Astrocyte (in vitro differentiated cells and primary cell): Measurements from ENCODE around the gene ARSI. TPM values are rescaled to one million over a fixed set of nuclear protein-coding genes. Genes with fewer than 3 reads are reported as not detected.

Source experiments
- DNase-seq: peaks from one replicate; pipeline ENCODE4 v3.0.0-alpha.2; 2010; ENCODE audit warnings: low read depth
- FAIRE-seq: peaks from 2 replicates; lab custom pipeline; 2011; peaks lifted over from hg19 to GRCh38; lab: Jason Lieb, UNC
- H2AFZ ChIP-seq: 2 replicates; pipeline ENCODE4 v1.6.0; 2012; ENCODE audit warnings: low read depth, low read length, inconsistent platforms
- H3K27ac ChIP-seq: 2 replicates; pipeline ENCODE4 v1.5.1; 2011; ENCODE audit warnings: low read depth, low read length, inconsistent platforms
- H3K27me3 ChIP-seq: 2 replicates; pipeline ENCODE4 v1.6.0; 2011; ENCODE audit warnings: low read length, inconsistent platforms; ENCODE audit not compliant: insufficient read depth
- H3K36me3 ChIP-seq: 2 replicates; pipeline ENCODE4 v1.5.1; 2011; ENCODE audit warnings: low read length, inconsistent platforms; ENCODE audit not compliant: insufficient read depth
- H3K4me1 ChIP-seq: 2 replicates; pipeline ENCODE4 v1.5.1; 2011; ENCODE audit warnings: low read length, inconsistent platforms; ENCODE audit not compliant: insufficient read depth
- H3K4me2 ChIP-seq: 2 replicates; pipeline ENCODE4 v1.6.0; 2012; ENCODE audit warnings: low read length, inconsistent platforms
- H3K4me3 ChIP-seq: 2 replicates; pipeline ENCODE4 v1.5.1; 2011; ENCODE audit warnings: low read depth, mild to moderate bottlenecking, low read length, inconsistent platforms; ENCODE audit not compliant: insufficient read depth
- H3K79me2 ChIP-seq: 2 replicates; pipeline ENCODE4 v1.6.0; 2012; ENCODE audit warnings: mild to moderate bottlenecking, low read length, inconsistent platforms; ENCODE audit not compliant: insufficient read depth
- H3K9ac ChIP-seq: 2 replicates; pipeline ENCODE4 v1.6.0; 2012; ENCODE audit warnings: mild to moderate bottlenecking, low read length, inconsistent platforms
- H3K9me3 ChIP-seq: 2 replicates; pipeline ENCODE4 v1.5.1; 2012; ENCODE audit warnings: low read depth, mild to moderate bottlenecking, low read length, inconsistent platforms; ENCODE audit not compliant: insufficient read depth
- H4K20me1 ChIP-seq: 2 replicates; pipeline ENCODE4 v1.6.0; 2012; ENCODE audit warnings: low read length, inconsistent platforms; ENCODE audit not compliant: insufficient read depth
- H3K27ac Mint-ChIP-seq: one replicate; pipeline ENCODE4 v1.8.0; 2021; ENCODE audit warnings: mild to moderate bottlenecking, mixed read lengths; ENCODE audit not compliant: unreplicated experiment
- H3K27me3 Mint-ChIP-seq: one replicate; pipeline ENCODE4 v1.8.0; 2021; ENCODE audit warnings: low read depth, mixed read lengths; ENCODE audit not compliant: unreplicated experiment
- H3K36me3 Mint-ChIP-seq: one replicate; pipeline ENCODE4 v1.8.0; 2021; ENCODE audit warnings: low read depth, mixed read lengths; ENCODE audit not compliant: unreplicated experiment
- H3K4me1 Mint-ChIP-seq: one replicate; pipeline ENCODE4 v1.8.0; 2021; ENCODE audit warnings: low read depth, mixed read lengths; ENCODE audit not compliant: unreplicated experiment
- H3K4me3 Mint-ChIP-seq: one replicate; pipeline ENCODE4 v1.8.0; 2021; ENCODE audit warnings: mild to moderate bottlenecking, moderate library complexity, mixed read lengths; ENCODE audit not compliant: unreplicated experiment
- H3K9me3 Mint-ChIP-seq: one replicate; pipeline ENCODE4 v1.8.0; 2021; ENCODE audit warnings: mild to moderate bottlenecking, mixed read lengths; ENCODE audit not compliant: unreplicated experiment
- EZH2 ChIP-seq: IDR thresholded peaks from 2 replicates; pipeline ENCODE4 v1.6.1; 2012; ENCODE audit warnings: mild to moderate bottlenecking, low read length, inconsistent platforms; ENCODE audit not compliant: insufficient read depth
- total RNA-seq: library from RNA; stranded (reverse); gene quantifications from 2 replicates; pipeline ENCODE4 v1.2.1, GENCODE V29; 2021
- TF ChIP-seq, protein P1 (sequence below): IDR thresholded peaks from 2 replicates; pipeline ENCODE4 v1.5.1; 2011; ENCODE audit warnings: low read depth, mild to moderate bottlenecking, inconsistent platforms, low read length, moderate library complexity; ENCODE audit not compliant: insufficient read depth

Gene ARSI
- total RNA-seq, 1 donor from 2014 or later: 23.0 TPM

- Mint-ChIP-seq H3K27ac (peak overlapping the region; percentile 98), H3K9me3 (no peaks in the 10 kb centered on the region), H3K4me1 (peaks cover 58% of the 10 kb centered on the region), H3K4me3 (no peak overlapping the region), H3K36me3 (peaks cover 3% of the 10 kb centered on the region), H3K27me3 (no peaks in the 10 kb centered on the region)
- H3K4me2 ChIP-seq: peak overlapping the region; percentile 68
- H3K27ac ChIP-seq: peak overlapping the region; percentile 97
- FAIRE-seq (peak; percentile 5), DNase-seq (peak; percentile 94)
- no peaks in the 10 kb centered on the region for H4K20me1 ChIP-seq
- H3K79me2 ChIP-seq: no peaks in the 10 kb centered on the region
- H2AFZ ChIP-seq: peak overlapping the region; percentile 18
- H3K9ac ChIP-seq: peak overlapping the region; percentile 73
- H3K4me3 ChIP-seq: no peak overlapping the region
- no peaks in the 10 kb centered on the region for H3K9me3 ChIP-seq
- H3K4me1 ChIP-seq: peaks cover 42% of the 10 kb centered on the region
- TF ChIP-seq EZH2: no peak
- TF ChIP-seq, protein P1, sequence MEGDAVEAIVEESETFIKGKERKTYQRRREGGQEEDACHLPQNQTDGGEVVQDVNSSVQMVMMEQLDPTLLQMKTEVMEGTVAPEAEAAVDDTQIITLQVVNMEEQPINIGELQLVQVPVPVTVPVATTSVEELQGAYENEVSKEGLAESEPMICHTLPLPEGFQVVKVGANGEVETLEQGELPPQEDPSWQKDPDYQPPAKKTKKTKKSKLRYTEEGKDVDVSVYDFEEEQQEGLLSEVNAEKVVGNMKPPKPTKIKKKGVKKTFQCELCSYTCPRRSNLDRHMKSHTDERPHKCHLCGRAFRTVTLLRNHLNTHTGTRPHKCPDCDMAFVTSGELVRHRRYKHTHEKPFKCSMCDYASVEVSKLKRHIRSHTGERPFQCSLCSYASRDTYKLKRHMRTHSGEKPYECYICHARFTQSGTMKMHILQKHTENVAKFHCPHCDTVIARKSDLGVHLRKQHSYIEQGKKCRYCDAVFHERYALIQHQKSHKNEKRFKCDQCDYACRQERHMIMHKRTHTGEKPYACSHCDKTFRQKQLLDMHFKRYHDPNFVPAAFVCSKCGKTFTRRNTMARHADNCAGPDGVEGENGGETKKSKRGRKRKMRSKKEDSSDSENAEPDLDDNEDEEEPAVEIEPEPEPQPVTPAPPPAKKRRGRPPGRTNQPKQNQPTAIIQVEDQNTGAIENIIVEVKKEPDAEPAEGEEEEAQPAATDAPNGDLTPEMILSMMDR: no peak
- H3K27me3 ChIP-seq: no peaks in the 10 kb centered on the region
- H3K36me3 ChIP-seq: no peaks in the 10 kb centered on the region
Observed at GRCh38 chr5:150317048-150318003, 14.6 kb upstream of the ARSI start.

DNA sequence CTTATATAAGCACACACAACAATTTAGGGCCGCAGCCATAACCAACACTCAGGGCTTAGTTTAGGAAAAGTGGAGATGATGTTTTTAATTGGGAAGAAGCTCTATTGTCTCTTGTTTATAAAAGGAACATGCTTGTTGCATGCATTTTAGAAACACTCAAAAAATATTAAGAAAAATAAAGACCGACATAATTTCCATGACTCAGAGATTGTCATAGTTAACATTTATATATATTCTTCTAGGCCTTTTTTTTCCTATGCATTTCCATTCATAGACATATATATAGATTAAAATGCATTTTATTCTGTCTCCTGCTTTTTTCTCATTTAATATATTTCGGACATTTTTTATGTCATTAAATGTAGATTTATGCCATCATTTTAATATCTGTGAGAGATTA lies 13.6 kb upstream of the ARSI start:
- Histone ChIP-seq H3K9ac (peak overlapping the region; percentile 64), H3K4me1 (peaks cover 42% of the 10 kb centered on the region), H3K27ac (peak overlapping the region; percentile 97), H3K27me3 (no peaks in the 10 kb centered on the region), H4K20me1 (no peaks in the 10 kb centered on the region), H3K4me2 (no peak overlapping the region), H2AFZ (no peak overlapping the region), H3K9me3 (no peaks in the 10 kb centered on the region), H3K79me2 (no peaks in the 10 kb centered on the region), H3K36me3 (no peaks in the 10 kb centered on the region), H3K4me3 (no peak overlapping the region)
- no peak for TF ChIP-seq EZH2
- peaks cover 3% of the 10 kb centered on the region for H3K36me3 Mint-ChIP-seq
- peaks cover 52% of the 10 kb centered on the region for H3K4me1 Mint-ChIP-seq
- H3K27ac Mint-ChIP-seq: peak overlapping the region; percentile 98
- FAIRE-seq: no peak
- H3K4me3 Mint-ChIP-seq: no peak overlapping the region
- no peak for DNase-seq
- H3K9me3 Mint-ChIP-seq: no peaks in the 10 kb centered on the region
- no peaks in the 10 kb centered on the region for H3K27me3 Mint-ChIP-seq

DNA sequence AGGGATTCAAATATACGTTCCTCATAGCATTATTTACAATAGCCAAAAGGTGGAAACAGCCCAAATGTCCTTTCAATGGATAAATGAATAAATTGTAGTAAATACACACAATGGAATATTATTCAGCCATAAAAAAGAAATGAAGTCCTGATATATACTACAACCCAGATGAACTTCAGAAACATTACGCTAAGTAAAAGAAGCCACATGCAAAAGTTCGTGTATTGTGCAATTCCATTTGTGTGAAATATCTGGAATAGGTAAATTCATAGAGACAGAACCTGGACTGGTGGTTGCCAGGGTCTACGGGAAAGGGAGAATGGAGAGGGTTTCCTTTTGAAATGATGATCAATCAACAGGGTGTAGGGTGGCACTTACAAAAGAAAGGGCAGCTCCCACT lies 12.5 kb upstream of the ARSI start:
- Histone ChIP-seq H3K9me3 (no peaks in the 10 kb centered on the region), H2AFZ (no peak overlapping the region), H3K27me3 (no peaks in the 10 kb centered on the region), H3K36me3 (no peaks in the 10 kb centered on the region), H3K27ac (no peak overlapping the region), H3K4me2 (no peak overlapping the region), H3K4me1 (peaks cover 37% of the 10 kb centered on the region), H4K20me1 (no peaks in the 10 kb centered on the region), H3K79me2 (no peaks in the 10 kb centered on the region), H3K9ac (no peak overlapping the region), H3K4me3 (no peak overlapping the region)
- DNase-seq (no peak), FAIRE-seq (no peak)
- H3K4me3 Mint-ChIP-seq: no peak overlapping the region
- H3K27ac Mint-ChIP-seq: no peak overlapping the region
- TF ChIP-seq, protein P1: no peak
- no peak for TF ChIP-seq EZH2
- peaks cover 48% of the 10 kb centered on the region for H3K4me1 Mint-ChIP-seq
- H3K36me3 Mint-ChIP-seq: no peaks in the 10 kb centered on the region
- H3K27me3 Mint-ChIP-seq: no peaks in the 10 kb centered on the region
- H3K9me3 Mint-ChIP-seq: peaks cover 2% of the 10 kb centered on the region
